HL-60/S4 (cell line): ENCODE data around the gene APPL1.
"Not testable (repeated sequence)": the region's sequence is repeated elsewhere in the genome, so short reads cannot be mapped to it uniquely, and the experiment has no call there.

Experiments
- in situ Hi-C: fragments of 300-500 bp; cut with MboI; formaldehyde crosslinking; loops from 2 replicates; pipeline ENCODE4 v1.14.3; 2022; ENCODE audit warnings: low sequenced_read_pairs

APPL1 gene

DNA sequence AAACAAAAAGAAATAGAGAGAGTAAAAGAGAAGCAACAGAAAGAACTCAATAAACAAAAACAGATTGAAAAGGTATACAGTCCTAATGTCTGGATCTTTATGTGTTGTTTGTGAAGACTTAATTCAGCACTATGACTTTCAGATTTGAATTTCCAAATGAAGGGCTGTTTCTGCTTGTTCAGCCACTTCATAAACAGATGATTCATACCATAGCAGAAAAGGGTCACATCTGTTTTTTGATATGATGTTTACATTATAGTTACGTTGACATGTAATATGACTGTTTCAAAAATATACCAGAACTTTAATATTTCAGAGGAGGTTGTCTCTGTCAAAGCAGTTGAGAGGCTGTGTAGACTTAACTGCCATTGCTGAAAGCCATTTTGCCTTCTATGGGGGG lies 40.9 kb downstream of the APPL1 start:
- in situ Hi-C loops: no loop called here

GRCh38 chr3:57274845-57275244 lies 47.3 kb downstream of the APPL1 start:
- in situ Hi-C loops: no loop called here

DNA sequence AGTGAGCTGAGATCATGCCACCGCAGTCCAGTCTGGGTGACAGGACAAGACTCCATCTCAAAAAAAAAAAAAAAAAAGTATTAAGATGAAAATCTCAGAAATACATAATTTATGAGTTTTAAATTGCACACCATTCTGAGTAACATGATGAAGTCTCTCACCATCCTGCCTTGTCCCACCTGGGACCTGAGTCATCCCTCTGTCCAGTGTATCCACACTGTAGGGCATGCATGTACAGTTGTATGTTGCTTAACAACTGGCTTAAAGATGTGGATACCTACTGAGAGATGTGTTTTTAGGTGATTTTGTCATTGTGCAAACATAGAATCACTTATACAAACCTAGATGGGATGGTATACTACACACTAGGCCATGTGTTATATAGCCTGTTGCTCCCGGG lies 47.9 kb downstream of the APPL1 start:
- in situ Hi-C loops: no loop called here

DNA sequence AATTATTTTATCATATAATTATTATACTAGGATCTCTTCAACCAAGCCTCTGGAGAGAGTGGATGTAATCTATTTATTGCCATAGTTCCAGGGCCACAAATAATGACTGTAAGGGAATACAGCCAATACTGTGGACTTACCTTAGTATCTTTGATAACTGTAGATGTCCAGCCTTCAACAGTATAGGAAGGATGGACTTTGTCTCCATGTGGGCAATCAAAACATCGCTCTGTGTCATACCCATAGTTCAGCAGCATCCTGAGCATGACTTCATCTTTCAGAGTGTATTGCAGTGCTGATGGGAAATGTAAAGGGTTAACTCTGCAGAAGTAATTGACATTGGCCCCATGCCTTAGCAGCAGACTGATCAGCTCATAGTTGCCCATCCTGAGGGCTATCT lies 50.7 kb downstream of the APPL1 start:
- in situ Hi-C loops: no loop called here

DNA sequence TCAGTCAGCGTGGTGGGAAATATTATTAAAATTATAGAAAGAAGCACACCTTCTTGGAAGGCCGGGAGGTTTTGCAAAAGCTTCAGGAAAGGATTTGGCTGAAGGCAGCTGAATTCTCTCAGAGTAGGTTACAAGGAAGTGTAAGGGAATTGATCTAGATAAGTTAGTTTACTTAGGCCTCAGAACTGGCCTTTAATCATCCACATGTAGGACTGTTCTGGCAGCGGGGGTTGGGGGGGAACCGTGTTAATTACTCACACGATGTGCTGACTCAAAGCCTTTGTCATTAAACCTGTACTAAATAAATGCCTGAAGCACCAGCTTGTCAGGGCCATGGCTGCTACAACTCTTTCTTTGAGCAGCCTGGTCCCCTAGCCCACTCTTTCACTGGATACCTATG lies 52.2 kb downstream of the APPL1 start:
- in situ Hi-C loops: no loop called here

DNA sequence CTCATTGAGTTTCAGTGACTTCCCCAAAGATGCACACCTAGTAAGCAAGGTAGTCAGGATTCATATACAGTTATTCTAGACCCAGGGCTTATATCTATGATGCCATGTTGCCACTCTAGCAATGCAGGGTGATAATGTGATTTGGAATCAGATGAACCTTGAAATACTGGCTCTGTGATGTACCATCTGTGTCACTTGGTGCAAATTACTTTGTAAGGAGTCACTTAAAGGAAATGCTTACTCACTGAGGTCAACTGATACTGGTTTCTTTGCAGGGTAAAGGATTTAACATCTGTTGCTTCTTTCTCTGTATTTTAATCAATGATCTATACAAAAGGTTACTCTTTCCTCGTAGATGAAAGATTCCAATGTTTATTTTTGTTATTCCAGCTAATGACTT lies 54.2 kb downstream of the APPL1 start:
- in situ Hi-C loops: no loop called here

DNA sequence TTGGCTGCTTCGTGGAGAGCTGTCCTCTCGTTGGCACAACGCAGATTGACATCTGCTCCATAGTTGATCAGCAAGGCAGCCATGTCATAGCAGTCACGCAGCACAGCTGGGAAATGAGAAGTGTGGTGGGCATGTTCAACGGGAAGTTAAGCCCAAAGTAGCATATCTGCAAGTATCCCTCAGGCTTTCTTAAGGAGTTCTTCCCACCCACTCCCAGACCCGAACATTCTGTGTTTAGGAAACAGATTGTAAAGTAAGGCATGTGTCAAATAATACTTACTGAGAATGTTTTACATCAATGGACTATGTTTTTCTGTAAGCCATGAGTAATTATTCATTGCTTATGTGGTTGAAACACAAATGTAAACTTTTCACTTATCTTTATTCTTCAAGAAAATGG lies 55.8 kb downstream of the APPL1 start:
- in situ Hi-C loops: no loop called here

- in situ Hi-C loops: no loop called here
These were observed 59.7 kb downstream of the APPL1 start for GRCh38 chr3:57287205-57287604.

- in situ Hi-C loops: no loop called here
These were observed 60.9 kb downstream of the APPL1 start for GRCh38 chr3:57288403-57288802.

GRCh38 chr3:57292159-57292896 lies 64.8 kb downstream of the APPL1 start, which contains the start of gene ASB14:
Gene ASB14, minus strand, starts transcription at chr3:57292685. Its CDS starts 652 bp downstream, at chr3:57292033.
- in situ Hi-C loops: no loop called here

DNA sequence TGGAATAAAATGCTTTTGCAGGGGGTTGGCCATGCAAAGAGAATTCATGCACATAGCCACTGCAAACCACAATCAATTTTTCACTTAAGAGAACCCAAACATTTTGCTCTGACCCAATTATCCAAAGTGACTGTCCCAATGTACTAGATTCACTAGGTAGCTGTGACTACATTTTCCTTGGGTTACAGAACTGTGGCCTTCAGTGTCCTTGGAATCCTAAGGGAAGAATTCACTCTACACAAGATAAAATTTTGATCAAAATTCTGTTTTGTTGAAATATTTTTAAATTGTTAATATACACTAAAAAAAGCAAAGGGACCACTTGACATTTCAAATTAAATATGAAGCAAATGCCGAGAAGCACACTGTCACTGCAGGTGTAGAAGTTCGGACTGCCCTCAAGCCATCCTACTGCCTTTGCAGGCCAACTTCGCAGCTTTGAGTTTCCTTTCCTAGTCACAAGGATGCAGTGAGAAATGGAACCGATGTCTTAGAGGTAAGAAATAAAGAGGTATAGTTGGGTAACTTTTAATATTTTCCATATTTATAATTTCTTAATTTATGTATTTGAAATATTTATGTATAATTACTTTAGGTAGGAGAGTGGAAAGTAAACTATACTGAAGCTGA lies 65.5 kb downstream of the APPL1 start:
- in situ Hi-C loops: no loop called here

GRCh38 chr3:57298041-57298440 lies 70.5 kb downstream of the APPL1 start:
- in situ Hi-C loops: no loop called here

DNA sequence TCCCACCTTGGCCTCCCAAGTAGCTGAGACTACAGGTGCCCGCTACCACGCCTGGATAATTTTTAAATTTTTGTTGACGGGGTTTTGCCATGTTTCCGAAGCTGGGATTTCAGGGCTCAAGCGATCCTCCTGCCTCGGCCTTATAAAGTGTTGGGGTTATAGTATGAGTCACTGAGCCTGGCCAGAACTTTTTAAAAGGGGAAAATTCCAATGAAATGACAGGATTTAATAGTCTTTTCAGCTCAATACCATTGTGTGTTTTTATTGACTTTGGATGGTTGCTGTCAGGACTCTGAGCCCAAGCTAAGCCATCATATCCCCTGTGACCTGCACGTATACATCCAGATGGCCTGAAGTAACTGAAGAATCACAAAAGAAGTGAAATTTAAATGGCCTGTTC lies 76.0 kb downstream of the APPL1 start:
- in situ Hi-C loops: not testable (repeated sequence)

GRCh38 chr3:57309769-57310360 lies 82.3 kb downstream of the APPL1 start:
- in situ Hi-C loops: no loop called here

DNA sequence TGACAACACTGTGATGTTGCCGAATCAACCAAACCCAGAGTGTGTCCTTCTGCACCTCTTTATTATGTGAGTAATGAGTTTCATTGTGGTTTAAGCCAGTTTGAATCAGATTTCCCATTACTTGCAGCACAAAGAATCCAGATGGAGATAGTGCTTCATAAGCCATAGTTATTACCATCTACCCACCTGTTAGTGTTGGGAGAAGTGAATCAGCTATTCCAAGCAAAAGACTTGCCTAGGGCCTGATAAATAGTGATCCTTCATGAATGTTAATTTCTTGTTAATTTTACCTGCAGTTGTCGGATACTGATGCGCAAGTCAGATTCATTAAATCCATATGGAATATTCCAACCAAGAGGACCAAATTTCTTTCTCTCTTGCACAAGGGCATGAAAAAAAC lies 86.7 kb downstream of the APPL1 start:
- in situ Hi-C loops: no loop called here
